ENCODE data around the gene RBFOX1.

Gene RBFOX1

DNA sequence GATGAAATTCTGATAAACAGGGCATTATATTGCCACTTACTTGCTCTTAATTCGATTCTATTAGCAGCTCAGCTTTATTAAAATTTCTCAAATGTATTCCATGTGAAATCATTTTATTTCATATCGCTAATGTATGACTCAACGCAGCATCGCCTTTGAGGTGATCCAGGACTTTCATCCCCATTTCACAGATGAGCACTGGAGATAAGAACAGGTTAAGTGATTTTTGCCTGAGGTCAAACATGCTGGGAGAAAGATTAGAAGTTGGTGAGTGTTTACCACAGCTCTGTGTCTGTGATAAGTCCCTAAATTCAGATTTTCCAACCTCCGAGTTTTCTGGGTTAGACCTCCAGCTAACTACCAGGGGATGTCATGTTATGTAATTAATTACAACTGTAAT is 43.6 kb downstream of the RBFOX1 start:
- DNase-seq, result no peak

DNA sequence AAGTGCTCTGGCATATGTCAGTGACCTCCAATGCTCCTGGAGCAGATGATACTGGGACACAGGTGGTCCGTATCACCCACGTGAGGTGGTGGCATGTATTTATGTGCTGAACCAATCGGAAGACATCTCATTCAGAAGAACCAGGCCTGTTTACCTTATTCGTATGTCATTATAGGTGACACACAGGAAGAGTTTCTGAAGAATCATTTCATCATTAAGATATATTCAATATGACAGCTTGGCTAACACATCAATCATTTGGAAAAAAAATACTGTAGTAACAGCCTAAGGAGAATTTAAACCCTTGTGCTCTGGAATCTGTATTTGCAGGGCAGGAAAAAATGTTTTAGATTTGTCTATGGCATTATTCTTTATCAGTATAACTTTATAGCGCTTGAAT is 44.6 kb downstream of the RBFOX1 start:
- DNase-seq, result no peak

DNA sequence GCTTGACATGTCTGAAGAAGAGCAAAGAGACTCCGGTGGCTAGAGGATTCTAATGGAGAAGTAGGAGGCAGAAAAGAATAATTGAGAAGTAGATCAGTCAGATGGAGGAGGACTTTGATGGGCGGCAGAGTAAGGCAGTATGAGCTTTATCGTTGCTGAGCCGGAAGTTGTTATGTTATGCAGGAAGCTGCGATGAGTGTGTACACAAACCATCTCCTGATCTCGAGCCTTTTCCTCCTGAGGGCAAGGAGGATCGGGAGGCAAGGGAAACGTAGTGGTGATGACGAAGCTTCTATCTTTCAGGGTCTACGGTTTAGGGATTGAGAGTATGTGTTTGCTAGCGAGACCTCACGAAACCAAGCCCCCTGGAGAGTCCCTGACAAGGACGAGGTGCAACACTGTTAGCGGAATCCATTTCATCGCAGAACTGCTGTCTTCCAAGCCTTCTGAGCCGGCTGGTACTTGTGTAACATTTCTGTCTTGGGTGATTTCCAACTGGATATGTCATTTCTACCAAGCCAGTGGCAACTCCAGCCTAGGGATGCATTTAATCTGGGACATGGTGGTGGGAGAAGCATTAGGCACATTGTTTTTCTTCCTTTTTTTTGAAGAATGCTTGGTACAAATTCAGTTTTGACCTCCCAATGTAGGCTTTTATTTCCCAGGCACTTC is 45.5 kb downstream of the RBFOX1 start:
- DNase-seq, result no peak

DNA sequence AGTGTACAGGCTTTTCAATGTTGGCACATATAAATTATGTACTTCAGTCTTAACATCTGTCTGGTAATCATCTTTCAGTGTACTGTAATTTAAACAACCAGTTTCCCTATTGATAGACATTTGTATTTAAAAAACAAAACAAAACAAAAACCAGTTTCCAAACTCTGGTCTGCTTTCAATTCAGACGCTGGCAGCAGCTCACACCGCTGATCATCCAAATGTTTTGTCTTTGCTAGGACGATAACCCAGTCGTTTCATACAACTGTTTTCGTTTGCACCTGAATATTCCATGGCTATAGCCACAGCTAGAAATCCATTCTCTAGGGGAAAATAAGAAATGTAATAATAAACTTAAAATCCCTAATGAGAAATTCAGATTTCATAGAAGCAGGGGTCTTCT is 47.8 kb downstream of the RBFOX1 start:
- DNase-seq, result no peak

DNA sequence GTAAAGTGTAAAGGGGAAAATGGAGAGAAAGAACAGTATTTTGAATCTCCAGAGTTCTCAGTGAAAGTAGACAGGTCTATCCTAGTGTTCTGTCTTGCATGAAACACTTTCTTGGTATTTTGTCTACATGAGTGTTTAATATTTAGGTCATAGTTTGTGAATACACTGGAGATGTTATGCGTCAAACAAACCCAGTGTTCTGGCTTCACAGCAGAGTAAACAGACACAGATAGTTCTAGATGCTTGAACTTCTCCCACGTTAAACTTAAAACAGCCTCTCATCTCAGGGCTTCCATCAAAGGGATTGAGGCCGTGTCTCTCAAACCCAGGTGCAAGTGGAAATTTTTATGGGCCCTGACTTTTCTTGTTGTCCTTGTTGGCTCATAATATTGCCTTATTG is 48.3 kb downstream of the RBFOX1 start:
- DNase-seq, result no peak

DNA sequence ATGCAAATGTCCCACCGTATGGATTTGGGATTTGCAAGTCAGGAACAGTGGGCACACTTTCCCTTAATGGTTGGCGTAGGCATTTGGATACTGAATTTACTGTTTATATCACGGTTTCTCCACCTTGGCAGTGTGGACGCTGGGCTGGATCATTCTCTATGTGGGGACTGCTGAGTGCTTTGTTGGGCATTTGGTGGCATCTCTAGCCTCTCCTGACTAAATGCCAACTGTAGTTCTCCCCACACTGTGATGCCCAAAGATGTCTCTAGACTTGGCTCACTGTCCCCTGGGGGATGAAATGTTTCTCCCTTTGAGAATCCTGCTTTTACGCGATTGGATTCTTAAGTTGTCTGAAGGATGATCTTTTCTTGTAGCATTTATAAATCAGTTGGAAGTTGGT is 49.0 kb downstream of the RBFOX1 start:
- DNase-seq, result no peak

DNA sequence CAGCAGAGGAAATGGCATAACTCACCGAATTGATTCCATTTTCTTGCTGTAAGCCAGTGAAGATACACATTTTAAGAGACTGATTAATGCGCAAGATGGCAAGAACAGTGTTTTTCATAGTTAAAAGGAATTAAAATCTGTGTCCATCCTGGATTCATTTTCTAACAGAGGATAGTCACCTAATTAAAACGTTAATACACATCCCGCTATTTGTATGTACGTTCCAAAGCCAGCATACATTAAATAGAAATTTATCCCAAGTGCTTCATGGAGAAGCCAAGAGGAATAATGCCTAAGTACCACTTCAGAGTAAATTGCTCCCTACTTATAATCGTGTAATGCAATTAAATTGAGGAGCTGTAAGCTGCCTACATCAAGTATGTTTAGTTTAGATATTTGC is 49.9 kb downstream of the RBFOX1 start:
- DNase-seq, result no peak

DNA sequence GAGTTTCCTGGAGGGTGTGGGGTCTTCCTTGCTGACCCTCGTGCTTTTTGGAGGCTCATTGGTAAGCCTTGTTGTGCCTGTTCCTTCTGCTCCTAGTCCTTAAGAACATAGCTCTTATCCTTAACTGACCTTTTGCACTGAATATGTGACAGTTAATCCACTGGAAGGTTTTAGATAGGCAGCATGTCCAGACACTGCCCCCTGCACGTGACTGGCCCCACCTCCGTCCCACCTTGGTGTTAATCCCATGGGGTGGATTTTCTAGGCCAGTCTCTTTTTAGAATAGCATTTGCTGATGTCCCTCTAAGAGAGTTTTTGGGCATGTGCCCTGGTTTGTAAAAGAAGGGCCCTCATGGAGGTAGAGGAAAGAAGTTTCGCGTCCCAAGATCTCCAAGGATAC is 58.3 kb downstream of the RBFOX1 start:
- DNase-seq, result no peak

DNA sequence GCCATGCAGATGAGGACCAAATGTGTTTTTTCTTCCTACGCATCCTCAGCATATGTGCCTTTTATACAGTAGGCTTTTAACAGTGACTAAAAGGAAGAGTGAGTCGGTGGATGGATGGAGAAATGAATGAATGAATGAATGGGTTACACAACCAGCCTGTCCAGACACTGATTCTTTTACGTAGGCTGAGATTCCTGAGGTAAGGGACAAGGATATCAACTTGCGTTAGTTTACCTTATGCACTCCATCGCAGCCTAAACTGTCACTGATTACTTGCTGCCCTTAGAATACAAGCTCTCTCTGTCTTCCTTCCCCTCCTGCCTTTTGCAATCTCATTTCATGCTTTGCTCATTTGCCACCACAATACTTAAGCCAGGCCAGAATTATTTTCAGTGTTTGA is 59.0 kb downstream of the RBFOX1 start:
- DNase-seq, result no peak

DNA sequence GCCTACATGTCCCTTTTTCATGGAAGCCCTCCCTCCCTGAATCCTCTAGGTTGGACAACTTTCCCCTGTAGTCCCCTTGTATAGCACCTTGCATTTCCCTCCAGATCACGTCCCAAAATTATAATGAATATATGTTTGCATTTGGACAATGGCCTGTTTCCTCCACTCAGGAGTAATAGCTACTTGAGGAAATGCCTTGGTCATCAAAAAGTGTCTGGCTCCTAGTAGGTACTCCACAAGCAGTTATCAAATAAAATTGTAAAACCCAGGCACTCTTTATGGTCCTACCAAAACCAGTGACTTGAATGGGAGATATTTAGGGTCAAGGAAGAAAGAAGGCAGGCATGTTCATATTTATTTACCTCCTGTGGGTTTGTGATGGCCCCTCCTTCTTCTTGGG is 59.6 kb downstream of the RBFOX1 start:
- DNase-seq, result no peak

DNA sequence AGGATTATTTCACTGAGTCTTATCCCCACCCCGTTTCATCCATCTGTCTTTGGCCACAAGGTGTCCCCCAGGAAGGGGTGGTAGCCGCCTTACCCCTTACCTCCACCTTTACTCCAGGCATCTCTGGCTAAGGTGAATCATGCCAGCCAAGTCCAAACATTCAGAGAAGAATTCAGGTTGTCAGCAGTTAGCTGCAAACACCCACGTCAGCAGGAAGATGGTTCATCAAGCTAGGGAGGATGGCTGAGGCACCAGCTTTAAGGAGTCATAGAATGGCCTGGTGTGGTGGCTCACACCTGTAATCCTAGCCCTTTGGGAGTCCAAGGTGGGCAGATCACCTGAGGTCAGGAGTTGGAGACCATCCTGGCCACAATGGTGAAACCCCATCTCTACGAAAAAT is 61.0 kb downstream of the RBFOX1 start:
- no peak for DNase-seq

DNA sequence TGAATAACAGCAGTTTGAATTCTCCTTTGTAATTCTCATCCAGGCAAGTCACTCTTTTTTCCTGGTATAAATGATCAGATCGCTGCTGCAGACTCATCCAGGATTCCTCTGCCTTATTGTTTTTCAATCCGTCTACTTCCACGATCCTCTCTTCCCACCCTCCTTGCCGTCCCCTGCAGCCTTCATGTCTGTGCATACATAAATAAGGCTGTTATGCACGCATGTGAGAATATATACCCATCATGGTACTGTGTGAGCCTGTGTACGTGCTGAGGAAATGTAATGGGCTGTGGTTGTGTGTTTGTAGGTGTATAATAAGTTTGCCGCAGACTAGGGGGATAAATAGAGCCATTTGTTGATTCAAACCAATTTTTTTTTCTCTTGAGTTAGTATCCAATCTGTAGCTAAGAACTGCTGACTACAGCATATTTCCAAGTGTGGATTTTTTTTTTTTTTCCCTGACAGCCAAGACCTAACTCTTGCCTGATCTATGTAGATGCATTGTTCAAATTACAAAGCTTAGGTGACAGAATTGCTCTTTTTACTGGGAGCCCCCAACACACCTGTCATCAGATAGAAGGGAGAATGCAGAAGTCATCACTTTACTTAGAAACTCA is 62.2 kb downstream of the RBFOX1 start:
- DNase-seq, result no peak

DNA sequence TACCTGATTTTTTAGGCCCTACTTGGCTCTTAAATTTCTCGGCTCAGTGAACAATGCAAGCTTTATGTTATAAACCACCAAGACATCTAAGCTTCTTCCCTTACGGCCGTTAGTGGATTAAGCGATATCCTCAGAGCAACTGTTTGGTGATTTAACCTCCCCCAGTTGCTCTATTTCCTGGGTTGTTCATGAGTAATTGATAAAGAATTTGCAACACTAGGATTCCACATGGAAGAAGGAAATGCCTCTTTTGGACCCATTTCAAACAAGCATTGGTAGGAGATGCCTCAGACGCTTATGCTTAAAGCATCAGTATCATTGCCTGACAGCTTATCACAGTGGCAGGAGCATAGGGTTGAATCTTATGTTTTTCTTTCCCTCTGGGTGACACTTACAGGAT is 65.3 kb downstream of the RBFOX1 start:
- no peak for DNase-seq

DNA sequence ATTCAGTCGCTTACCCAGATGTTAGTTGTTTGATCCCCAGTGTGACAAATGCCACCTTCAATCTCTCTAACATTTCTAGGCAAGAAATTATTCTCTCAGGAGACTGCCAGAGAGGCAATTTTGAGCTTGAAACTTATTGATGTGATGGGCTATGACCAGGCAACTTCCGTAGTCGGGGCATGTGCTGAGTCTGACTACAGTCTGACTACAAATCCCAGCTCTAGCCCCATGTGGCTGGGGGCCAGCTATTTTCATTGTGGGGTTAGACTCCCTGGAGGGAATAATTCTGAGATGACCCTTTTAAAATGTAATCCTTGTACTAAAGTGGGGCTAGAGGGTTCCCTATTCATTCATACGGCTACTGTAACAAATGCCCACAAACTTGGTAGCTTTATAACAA is 65.9 kb downstream of the RBFOX1 start:
- DNase-seq, result no peak

DNA sequence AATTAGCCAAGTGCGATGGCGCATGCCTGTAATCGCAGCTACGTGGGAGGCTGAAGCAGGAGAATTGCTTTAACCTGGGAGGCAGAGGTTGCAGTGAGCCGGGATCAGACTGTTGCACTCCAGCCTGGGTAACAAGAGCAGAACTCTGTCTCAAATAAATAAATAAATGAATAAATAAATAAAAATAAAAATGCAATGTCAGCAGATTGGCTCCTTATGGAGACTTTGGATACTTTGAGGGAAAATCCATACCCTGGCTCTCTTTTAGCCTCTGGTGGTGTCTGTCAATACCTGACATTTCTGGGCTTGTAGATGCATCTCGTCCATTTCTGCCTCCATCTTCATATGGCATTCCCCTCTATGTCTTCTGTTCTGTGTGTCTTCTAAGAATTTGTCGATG is 66.7 kb downstream of the RBFOX1 start:
- DNase-seq, result no peak

DNA sequence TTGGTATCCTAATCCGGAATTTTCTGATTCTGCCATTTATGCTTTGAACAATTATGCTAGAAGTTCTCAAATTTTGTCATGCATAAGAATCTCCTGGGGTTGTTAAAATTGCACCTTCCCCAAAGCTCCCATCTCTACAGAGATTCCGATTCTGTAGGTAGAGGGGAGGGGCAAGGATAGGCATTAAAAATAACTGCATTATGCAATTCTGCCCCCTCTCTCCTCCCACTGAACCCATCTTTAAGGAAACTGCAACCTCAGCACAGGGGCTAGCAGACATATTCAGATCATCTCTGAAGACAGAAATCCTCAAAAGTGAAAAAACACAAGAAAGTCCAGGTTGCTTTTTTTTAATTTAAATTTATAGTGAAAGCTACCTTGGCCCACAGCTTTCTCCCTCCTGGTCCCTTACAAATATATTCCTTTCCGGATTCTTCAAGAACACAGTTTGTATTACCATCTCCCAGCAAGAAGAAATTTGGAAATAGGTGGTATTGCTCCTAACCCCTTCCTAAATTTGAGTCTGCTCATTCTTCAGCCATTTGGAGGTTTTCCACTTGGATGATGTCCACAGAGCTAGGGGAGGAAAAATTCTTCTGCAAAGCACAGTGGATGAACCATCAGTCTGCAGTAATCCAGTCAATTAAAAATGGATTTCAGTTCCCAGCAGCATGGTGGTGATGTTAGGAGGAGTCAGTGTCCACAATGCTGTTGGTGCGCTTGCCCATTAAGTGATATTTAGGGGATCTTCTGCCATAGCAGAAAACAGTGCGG is 67.7 kb downstream of the RBFOX1 start:
- DNase-seq, result no peak

DNA sequence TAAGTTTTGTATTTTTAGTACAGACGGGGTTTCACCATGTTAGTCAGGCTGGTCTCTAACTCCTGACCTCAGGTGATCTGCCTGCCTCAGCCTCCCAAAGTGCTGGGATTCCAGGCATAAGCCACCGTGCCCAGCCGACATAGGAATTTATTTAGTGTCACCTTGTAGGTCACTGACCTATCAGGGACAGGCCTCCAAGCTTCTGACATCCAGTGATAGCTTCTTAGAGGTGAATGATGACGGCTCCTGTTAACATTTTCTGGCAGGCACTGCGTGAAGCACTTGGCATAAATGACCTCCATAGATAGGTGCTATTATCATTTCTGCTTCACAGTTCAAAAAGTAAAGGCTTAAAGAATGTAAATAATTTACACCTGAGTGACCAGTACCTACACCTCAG is 71.6 kb downstream of the RBFOX1 start:
- DNase-seq, result no peak

DNA sequence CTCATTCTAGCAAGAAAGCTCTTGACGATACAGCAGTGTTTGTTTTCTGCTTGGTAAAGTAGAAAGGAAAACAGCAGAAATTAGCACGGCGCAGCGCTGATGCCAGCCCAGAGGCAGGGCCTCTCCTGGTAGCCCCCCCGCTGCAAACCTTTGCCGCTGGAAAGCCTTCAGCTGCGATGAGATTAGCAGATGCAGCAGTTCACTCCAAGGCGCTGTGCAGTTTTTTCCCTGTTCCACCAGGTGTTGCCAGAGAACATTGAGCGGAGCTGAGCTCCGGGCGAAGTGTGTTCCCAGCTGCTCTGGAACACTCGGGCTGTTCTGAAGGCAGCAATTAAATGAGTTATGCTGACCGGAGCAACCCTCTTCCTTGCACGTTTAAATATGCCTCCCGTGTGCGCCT is 72.5 kb downstream of the RBFOX1 start:
- no peak for DNase-seq

DNA sequence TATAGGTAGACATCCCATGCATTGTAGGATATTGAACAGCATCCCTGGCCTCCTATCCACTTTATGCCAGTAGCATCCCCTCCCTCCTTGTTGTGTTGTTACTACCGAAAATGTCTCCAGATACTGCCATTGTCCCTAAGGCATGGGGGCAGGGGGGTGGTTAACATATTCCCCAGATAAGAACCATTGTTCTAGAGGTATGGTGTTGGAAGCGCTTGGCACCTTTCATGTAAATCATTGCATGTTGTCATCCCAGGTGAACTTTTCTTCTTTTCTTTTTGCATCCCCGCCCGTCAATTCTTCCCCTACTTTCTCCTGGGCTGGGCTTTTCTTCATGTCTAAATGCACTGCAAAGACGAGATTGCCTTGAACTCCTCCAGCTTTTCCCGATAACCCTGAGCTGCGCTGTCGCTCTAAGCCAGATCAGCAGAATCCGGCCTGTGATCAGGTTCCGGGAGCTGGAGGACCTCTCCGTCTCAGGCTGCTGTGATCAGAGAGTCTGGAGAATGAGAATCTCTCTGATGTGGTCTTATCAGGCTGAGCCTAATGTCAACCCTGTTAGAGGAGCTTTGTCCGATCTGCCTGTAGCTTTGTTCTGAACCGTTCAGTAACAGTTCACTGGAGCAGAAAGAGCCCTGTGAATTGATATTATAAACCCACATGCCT is 76.2 kb downstream of the RBFOX1 start:
- DNase-seq, result no peak

DNA sequence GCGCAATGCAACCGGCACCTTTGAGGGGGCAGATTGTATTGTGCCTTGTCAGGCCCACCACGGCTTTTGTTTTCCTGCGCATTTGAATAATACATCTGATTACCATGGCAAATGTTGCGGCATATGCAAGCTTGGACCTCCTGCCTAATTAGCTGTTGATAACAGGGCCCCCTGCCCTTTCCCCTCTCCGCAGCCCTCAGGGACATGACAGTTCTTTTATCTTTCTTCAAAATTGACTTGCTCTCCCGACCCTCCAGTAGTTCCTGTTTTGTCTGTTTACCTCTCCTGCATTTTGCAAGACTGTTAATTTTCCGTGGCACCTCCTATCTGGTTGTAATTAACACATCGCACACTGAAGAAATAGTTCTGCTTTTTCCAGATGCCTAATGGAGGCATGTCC is 86.8 kb downstream of the RBFOX1 start:
- no peak for DNase-seq

DNA sequence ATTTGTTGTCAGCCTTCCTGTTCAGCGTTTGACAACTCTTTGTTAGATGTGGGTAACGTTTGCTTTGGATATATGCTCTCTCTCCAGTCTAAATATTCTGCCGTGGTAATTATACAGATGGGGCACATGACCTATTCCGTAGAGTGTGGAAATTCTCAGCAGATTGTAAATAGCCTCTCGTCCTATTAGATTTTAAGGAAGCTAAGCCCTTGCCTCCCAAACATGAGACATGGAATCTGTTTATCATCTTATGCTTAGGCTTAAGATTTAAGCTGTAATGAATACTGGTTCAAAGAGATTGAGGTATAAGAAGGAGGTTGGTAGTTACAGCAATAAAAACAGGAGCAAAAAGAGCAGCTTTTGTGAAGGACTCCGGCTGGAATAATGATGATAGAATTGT is 87.4 kb downstream of the RBFOX1 start:
- no peak for DNase-seq

DNA sequence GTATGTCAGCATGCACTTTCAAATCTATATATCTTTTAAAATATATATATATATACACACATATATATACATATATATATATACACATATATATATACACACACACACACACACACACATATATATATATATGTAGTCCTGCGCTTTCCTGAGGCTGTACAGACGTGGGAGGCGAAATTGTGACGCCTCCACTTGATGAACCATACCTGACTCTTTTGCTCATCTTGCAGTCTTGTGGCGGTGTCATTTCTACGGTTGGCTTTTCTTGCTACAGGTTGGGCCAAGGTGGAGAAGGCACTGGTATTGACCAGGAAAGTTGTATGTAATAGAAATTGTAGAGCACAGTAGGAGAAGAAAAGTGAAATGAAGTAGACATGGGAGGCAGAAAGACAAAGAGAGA is 88.2 kb downstream of the RBFOX1 start:
- no peak for DNase-seq

DNA sequence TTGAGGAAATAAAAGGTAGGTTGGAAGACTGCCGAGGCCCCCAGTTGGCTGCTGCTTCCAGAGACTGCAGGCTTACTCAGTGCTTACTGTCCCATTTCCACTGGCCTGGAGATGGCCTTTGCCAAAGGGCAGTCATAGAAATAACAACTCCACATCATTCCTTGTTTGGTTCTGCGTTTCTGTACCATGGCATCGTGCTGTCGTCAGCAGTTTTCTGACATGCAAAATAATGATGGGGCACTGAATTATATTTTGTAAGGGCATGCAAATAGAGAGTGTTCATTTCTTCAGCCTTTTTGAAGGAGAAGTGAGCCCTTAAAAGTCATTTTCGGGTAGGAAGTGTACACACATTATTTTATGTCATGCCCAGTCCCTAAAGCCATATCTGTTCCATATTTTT is 88.9 kb downstream of the RBFOX1 start:
- no peak for DNase-seq
